HG03045 (cell line): ENCODE data around the gene FBLN2.

ENCODE experiments used
- ATAC-seq: cut with Tn5 transposase; IDR thresholded peaks from one replicate; pipeline ENCODE4 v1.9.1; 2021; ENCODE audit warnings: mild to moderate bottlenecking, moderate library complexity; ENCODE audit not compliant: unreplicated experiment

The FBLN2 gene

GRCh38 chr3:13529196-13530112 is 19.5 kb upstream of the FBLN2 start:
- ATAC-seq, result no peak

DNA sequence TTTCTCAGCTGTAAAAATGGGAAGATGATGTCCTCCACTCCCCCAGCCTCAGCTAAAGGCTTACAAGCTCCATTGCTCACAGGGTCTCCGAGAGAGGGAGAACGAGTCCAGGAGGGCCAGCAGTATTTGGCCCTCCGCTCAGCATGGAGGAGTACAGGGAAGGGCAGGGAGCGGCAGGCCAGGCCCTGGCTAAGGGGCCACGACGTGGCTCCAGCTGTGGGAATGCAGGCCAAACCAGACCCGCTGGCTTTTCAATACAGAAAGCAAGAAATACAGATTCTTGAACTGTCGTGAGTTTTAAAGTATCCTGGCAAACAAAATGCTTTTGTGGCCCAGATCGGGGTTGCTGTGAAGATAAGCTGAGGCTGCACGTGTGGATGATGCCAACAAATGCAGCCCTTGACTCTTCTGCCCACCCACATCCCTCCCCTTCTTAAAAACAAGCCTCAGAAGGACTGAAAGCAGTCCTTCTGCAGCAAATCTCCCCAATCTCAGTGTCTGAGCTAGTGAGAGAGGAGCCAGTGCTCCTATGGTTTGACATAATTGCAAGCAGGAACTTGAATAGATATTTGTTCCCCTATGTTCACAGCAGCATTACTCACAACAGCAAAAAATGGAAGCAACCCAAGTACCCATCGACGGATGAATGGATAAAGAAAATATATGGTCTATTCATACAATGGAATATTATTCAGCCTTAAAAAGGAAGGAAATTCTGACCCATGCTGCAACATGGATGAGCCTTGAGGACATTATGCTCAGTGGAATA is 18.5 kb upstream of the FBLN2 start:
- ATAC-seq, result no peak

DNA sequence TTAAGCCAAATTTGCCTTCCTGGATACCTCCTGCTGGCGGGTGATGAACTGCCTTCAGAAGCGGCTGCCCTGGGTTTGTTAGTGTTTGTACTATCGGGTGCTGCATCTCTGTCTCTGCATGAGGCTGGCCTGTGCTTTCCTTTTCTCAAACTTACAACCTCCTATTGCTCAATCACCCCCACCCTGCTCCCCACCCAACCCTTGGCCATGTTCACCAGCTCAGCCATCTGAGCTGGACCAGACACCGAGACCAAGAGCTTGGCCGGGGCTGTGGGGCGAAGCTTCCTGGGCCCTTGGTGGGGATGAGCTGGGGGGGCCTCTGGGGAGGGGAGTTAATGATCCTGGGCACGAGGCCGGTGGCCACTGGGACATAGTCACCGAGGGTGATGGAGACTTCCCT is 16.8 kb upstream of the FBLN2 start:
- no peak for ATAC-seq

DNA sequence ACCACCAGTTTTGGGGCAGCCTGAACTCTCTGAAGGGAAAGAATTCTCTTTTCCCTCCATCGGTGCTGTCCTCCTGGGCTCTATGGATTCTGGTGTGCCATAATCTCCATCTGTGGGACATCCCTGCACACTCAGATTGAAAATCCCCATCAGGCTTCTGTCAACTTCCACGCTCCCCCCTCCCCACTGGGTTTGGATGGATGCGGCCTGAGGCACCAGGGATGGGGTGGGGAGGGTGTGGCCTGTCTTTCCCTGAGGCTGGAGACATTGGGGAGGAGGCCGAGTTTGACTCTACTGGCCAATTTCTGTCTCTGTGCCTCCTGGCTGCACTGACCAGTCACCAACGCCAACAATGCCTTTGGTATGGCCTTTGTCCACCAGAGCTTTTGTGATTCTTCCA is 16.3 kb upstream of the FBLN2 start:
- no peak for ATAC-seq

DNA sequence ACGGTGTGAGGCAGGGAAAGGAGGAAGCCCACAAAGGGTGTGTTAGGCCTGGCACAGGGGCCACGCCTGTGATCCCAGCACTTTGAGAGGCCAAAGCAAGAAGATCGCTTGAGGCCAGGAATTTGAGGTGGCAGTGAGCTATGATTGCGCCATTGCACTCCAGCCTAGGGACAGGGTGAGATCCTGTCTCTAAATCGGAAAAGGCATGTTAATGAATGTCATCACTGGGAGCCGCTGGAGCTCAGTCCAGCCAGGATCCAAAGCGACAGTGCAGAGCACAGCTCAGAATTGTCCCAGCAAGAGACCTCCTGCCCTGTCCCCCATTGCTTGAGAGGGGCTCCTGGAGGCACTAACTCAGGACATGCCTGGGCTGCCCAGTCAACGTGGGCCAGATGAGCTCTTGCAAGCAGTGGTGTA is 15.0 kb upstream of the FBLN2 start:
- no peak for ATAC-seq

DNA sequence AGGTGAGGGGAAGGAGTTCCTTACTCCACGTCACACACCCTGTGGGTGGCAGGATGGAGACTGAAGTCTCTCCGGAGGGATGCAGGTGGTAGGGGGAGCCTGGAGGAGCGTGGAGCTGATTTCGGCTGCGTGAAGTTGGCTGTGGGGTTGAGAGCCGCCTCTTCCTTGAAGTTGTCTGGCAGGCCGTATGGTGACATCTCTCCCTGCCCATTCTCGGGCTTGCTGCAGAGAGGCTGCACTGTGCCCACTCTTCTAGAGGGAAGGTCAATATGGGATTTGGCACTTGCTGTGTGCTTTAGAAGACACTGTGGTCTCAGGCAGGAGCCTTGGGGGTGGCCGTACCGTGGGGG is 13.4 kb upstream of the FBLN2 start:
- ATAC-seq, result no peak

DNA sequence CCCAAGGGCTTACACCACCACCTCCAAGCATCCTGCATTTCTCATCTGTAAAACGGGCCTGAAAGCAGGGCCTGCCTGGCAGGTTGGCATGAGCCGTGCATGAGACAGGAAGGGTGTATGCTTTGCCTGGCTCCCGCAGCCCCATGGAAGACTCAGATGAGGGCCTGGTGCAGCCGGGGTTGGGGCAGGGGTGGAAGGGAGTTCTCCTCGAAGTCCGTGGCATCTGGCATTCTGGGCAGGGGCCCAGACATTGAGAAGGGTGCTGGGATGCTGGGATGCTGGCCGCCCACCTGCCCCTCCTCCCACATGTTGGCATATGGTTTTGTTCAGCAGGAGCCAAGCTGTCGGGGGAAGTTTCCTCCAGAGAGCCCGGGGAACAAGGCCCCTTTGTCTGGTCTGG is 13.0 kb upstream of the FBLN2 start:
- no peak for ATAC-seq

- no peak for ATAC-seq
These were observed 12.5 kb upstream of the FBLN2 start for GRCh38 chr3:13536432-13536831.

DNA sequence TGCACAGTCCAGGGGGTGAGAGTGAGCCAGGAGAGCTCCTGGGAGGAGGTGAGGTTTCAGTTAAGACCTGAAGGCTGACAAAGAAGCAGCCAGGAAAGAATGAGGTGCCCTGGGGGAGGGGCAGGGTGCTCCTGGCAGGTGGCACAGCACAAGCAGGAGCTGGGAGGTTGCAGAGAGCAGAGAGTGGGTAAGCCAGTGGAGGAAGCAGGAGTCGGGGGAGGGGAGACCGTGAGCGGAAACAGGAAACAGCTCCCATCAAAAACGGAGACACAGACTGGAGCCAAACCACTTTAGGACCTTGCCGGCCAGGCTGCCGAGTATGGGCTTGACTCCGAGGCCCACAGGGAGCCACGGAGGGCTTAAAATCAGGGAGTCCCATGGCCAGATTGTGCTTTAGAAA is 12.1 kb upstream of the FBLN2 start:
- ATAC-seq, result no peak

GRCh38 chr3:13537244-13537908 is 11.5 kb upstream of the FBLN2 start:
- ATAC-seq, result no peak

GRCh38 chr3:13537909-13538296 is 11.0 kb upstream of the FBLN2 start:
- ATAC-seq, result no peak

DNA sequence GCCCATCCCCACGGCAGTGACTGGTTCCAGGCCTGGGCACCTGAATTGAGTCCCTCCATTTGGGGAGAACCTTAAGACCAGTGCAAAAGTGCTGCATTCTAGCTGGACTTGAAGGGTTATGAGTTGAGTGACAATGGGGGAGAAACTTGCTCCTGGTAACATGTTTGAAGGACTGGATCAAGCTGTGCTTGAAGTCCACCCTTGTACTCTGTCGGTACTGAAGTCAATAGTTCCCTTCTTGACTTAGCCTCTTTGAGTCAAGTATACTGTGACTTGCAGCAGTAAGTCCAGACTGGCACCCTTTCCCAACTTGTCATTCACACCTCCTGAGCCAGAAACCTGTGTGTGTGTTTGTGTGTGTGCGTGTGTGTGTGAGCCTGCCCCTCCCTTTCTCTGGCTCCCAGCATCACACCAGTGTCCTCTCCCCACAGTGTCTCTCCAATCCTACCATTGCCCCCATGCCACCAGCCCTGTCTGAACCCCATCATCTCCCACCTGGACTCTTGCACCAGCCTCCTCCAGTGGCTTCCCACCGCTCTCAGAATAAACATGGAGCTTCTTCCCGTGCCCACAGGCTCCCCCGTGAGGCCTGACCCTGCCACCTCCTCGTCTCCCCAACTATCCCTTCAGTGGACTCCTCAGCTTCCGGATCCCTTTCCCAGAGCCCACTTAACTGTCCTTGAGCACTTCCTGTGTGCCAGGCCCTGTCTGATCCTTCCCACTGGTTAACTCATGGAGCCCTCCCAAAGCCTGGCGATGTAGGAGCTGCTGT is 10.2 kb upstream of the FBLN2 start:
- ATAC-seq, result no peak

GRCh38 chr3:13539292-13539638 is 9.7 kb upstream of the FBLN2 start:
- ATAC-seq, result no peak

- ATAC-seq, result no peak
These were observed 9.3 kb upstream of the FBLN2 start for GRCh38 chr3:13539671-13540070.

DNA sequence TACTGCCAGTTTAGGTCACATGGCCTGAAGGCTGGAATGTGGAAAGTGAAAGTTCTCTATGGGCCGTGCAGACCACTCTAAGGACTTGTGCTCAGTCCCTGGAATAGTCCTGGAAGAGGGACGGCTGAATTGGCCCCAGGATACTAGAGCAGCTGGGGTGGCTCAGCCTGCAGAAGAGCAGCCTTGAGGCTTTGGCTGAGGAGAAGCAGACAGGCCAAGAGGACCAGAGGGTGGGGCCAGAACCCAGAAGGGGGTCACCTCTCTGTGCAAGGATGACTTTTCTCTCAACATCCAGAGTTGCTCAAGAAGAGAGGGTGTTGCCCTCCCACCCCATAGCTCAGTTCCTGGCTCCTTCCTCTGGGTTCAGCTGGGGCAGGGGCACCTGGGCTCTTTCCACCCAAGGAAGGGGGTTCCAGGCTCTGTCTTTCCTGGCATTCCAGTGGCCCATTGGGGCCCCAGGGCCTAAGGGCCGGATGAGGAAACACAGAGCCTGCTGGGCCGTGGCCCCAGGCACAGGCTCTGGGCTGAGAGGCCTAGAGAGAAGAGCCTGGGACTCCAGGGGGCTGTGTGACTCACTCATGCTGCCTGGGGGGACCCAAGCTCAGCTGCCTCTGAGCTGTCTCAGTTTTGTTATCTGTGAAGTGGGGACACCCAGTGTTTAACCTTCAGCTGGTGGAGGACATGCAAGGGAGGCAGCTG is 8.5 kb upstream of the FBLN2 start:
- ATAC-seq, result no peak

GRCh38 chr3:13541691-13542090 is 7.2 kb upstream of the FBLN2 start:
- no peak for ATAC-seq

DNA sequence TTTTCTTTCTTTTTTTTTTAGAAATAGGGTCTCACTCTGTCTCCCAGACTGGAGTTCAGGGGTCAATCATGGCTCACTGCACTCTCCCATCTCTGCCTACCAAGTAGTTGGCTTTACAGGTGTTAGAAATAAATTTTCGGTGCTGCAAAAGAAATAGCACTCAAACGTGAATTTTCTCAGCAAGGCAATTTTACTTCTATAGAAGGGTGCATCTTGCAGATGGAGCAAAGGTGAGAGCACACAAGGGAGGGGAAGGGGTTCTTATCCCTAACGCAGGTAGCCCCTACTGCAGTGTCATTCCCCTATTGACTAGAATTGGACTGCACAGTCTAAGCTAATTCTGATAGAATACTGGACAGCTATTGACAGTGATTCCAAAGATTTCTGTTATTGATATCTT is 6.8 kb upstream of the FBLN2 start:
- ATAC-seq, result no peak

DNA sequence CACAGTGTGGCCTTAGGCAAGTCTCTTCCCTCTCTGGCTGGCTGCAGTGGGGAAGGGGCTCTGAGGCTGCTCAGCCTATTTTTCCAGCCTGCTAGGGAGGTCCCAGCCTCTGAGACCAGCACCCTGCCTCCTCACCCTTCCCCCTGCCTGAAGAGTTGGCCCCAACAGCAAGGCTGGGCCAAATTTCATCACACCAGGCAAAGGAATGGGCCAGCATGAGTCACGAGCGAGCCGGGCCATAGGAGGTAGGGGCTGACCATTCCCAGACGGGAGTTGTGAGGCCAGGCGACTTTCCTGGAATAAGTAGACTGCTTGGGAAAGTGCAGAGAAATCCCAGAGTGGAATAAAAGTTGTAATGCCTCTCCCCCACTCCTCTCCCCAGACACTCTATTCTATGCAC is 5.7 kb upstream of the FBLN2 start:
- no peak for ATAC-seq

DNA sequence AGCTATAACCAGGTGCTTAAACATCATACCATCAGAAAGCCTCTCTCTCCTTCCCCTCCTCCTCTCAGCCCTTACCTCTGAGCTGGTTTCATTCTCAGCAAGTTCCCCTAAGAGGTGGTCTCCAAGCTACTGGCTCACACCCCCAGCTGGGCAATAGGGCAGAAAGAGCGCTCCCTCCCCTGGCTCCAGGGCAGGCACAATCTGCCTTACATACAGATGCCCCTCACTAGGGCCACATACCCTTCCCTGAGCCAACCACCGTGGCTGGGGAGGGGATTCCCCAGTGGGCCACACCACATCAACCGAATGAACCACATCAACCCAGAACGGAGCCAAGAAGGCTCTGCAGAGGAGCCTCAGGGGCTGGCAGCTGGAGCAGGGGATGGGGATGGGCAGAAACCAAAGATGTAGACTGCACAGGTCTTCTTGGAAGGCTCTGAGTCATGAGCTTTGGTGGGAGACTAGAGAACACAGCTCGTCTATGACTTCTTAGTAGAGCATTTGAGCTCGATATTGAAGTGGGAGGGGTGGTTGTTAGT is 4.6 kb upstream of the FBLN2 start:
- no peak for ATAC-seq

DNA sequence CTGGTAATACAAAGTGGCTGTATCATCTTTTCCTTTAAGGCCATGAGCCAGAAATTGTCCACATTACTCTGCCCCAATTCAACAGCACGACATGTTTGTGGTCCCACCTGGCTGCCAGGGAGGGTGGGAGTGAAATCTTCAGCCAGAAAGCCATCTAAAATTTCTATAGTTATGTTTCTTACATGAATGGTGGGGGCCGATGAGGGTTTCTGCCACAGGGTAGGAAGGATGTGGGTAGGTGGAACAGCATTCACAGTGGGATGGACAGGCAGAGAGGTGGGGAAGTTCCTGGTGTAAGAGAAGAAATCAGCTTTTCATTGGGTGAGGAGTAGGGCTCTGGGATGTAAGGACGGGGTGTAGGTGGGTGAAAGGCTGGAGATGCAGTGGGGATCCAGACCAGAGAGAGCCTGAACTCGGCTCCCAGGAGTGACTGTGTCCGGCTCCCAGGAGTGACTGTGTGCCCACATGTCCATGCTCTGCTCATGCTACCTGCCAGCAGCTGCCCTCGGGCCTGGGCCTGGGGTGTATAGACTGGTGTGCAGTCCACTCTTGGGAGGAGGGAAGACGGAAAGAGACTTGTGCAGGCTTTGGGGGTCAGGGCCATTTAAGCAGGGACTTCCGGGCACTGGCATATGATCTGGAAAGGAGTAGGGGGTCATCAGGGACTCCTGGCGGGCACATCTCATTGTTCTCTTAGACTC is 3.8 kb upstream of the FBLN2 start:
- ATAC-seq, result no peak
